GM18502 (cell line): Measurements from ENCODE around the gene MED13L.

Experiments
- ATAC-seq: cut with Tn5 transposase; IDR thresholded peaks from one replicate; pipeline ENCODE4 v1.9.1; 2021; ENCODE audit warnings: mild to moderate bottlenecking; ENCODE audit not compliant: unreplicated experiment, poor library complexity

The MED13L gene

DNA sequence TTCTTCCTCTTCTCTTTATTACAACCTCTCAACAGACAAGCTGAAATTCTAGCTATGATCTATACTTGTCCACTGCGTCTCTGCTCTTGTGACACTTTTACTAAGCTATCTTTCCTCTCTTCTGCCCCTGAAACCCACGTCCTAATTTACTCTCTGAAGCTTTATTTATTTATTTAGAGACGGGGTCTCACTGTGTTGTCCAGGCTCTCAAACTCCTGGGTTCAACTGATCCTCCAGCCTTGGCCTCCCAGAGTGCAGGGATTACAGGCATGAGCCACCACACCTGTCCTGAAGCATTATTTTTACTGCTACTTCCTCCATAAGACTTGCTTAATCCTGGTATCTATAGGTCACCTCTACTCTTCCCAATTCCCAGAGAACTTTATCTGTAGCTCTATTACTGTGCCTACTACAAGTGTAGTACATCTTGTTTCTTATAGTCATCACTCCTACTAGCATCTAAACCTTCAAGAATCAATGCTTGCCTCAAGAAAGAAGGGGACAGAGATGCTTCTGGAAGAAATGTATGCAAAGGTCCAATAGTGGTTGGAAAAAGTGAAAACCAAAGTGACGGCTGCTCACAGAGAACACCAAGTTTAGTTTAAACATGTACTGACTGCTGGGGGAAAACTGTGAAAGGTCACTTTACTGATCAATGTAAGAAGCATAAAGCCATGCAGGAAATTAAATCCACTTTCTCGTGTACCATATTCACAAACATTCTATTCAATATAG is 61.3 kb downstream of the MED13L start:
- ATAC-seq = no peak

- no peak for ATAC-seq
Observed at GRCh38 chr12:116215023-116215422, 62.5 kb downstream of the MED13L start.

DNA sequence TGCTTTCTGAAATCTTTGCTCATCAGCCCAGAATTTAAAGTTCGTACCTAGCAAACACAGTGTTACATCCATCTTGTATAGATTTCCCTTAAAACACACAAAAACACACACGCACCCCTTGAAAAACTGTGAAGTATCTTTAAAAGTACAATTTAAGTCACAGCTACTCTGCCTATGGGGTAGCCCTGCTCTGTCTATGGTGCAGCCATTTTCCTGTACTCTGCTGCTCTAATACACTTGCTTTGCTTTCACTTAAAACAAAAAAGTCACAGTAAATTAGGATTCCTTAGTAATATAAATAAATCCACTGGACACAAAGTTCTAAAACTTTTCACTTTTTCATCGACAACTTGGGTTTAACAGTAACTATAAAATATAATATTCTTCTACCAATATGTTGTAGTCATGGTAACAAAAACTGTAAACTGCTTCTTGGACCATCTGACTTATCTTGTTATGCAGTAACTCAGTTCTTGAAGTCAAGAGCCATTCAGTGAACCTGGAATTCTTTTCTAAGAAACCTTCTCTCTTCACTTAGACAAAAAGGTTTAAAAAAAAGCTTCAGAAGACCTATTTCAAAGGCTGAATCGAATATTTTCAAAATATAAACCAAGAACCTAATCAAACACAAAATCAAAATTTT is 63.5 kb downstream of the MED13L start:
- ATAC-seq = no peak

DNA sequence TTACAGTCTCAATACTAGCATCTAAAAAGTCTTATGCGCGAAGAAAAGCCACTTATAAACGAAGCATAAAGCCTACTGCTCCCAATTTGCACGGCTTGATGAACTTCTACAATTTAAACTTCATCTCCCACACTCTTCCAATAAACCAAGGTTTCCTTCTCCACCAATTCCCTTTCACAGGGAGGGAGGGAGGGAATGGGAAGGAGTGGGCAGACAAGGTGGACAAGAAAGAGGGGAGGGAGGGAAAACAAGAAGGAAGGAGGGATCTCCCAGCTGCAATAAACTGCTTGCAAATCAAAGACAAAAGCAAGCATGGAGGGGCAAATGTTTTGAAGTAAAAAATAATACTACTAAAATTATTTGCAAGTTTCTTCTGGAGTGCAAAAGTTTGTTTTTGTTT is 64.5 kb downstream of the MED13L start:
- ATAC-seq = no peak

DNA sequence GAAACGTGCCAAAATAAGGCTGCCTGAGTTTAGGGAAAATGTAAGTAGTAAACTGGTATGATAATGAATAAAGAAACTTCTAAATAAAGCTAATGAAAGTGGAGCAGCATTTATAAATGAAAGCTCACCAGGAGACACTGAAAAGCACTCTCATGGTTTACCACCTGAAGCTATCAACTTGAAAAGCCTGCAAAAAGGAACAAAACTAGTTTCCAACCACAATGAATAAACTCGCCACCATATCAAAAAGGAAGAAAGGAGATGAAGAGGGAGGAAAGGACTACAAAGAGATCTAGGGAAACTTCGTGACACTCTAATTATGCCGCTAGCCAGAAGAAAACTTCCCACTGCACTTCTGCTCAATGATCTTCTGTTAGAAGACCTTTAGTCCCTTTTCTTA is 66.7 kb downstream of the MED13L start:
- no peak for ATAC-seq

GRCh38 chr12:116210131-116210530 is 67.4 kb downstream of the MED13L start:
- ATAC-seq = no peak

- ATAC-seq = no peak
Observed at GRCh38 chr12:116209503-116209902, 68.0 kb downstream of the MED13L start.

DNA sequence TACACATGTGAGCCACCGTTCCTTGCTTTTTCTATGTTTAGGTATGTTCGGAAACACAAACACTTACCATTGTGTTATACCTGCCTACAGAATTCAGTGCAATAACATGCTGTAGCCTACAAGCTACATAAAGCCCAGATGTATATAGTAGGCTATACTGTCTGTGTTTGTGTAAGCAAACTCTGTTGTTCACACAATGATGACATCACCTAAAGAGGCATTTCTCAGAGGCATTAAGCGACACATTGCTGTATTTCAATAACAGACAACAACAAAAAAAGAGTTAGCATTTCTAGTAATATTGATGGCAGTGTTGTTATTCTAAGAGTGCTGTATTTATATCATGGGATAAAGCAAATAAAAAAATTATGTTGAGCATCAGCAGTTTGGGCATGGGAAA is 70.2 kb downstream of the MED13L start:
- ATAC-seq = no peak

DNA sequence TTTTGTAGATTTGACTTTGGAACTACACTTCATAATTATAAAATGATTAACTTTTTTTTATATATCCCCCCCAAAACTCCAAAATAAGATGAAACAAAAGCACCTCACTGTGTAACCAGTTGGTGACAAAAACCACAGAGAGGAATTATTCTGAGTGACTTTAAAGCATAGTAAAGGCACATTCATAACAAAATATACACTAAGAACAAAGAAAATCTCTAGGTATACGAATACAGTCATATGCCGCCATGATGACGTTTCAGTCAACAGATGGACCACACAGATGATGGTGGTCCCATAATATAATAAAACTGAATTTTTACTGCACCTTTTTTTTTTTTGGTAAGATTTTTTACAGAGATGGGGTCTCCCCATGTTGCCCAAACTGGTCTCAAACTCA is 70.7 kb downstream of the MED13L start:
- no peak for ATAC-seq

DNA sequence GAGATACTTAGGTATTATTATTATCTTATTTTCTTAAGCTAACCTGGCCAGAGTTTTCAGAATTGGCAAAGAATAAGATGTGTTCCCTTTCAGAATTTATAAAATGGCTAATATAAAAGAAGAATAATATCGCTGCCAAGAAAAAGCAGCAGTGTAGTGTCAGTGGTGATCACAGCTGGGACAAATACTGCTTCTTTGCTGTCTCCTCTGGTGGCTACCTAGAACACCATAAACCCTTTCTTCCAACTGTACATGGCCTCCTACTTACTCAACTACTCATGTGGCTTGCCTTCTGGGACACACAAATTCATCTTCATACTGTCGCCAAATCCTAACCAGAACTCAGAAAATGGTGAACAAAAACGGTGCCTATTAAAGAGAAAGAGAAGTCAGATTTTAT is 72.7 kb downstream of the MED13L start:
- no peak for ATAC-seq

DNA sequence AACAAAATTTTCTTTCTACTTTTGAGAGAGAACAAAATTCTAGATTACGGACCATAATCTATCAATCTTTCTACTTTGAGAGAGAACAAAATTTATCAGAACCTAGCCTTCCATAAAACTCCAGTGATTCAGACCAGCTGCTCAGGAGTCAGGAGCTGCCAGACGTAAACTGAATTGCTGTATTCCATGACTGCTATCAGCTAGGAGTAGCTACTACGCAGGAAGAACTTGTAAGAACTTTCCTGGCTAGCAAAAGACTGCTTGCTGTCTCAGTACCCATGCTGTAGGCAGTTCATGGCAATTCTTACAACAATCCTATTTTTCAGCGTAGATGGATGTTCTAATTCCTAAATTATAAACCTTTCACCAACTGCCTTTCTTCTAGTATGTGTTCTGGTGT is 73.3 kb downstream of the MED13L start:
- ATAC-seq = no peak

DNA sequence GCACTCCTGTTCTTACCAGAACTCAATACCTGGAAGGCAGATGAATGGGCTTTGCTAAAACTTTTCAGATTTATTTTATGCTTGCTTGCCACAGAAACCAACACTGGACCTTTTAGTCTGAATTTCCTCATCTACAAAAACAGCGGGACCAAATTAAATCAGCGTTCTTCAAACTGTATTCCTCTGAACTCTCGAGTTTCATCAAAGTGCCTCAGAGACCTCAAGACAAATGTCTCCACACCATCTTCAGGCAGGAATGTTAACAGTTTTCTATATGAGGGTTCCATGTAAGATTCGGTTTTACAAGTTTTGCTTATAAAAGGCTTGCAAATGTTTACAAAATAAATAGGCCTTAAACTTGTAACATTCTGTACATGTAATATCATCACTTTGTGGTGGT is 74.6 kb downstream of the MED13L start:
- no peak for ATAC-seq

- no peak for ATAC-seq
Observed at GRCh38 chr12:116202433-116202832, 75.1 kb downstream of the MED13L start.

DNA sequence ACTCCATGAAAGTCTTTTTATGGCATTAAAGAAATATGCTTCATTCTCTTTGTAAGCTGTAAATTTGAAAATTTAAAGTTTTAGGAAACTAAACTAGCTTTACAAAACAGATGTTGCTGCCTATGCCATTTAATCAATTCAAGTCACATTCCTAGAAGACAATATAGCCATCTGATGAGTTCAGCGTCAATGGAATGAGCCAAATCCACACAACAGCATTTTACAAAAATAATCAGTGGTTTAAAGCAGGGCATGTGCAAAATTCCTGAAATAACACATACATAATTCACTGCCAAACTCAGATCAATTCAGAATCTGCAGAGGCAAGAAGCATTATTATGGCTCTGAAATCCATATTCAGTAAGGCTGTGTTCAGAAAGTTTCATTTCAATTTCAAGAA is 75.6 kb downstream of the MED13L start:
- ATAC-seq = no peak

GRCh38 chr12:116201359-116201758 is 76.1 kb downstream of the MED13L start:
- ATAC-seq = no peak

GRCh38 chr12:116200812-116201211 is 76.7 kb downstream of the MED13L start:
- no peak for ATAC-seq

GRCh38 chr12:116199160-116199706 is 78.3 kb downstream of the MED13L start:
- no peak for ATAC-seq

GRCh38 chr12:116196752-116197718 is 80.5 kb downstream of the MED13L start:
- ATAC-seq = no peak

GRCh38 chr12:116196226-116196625 is 81.3 kb downstream of the MED13L start:
- no peak for ATAC-seq

DNA sequence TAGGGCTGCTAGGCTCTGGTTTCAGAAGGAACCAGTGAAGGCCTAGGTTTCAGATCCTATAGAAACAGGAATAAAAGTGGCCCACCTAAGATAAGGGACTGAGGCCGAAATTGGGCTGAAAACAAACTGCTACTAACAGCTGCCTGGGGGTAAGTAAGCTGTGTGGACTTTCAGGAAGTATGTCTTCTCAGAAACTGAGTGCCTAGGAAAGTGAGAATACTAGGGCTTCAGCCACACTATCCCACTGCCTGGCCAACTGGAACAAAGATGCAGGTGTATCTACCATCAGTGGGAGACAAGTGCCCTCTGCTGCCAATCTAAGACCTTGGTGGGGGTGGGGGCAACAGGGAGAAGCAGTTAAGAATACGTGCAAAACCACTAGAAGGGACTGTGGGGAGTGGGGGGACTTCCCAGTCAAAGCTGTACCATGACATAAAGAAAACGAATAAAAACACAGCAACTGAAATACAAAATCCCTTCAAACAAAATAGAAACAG is 82.5 kb downstream of the MED13L start:
- ATAC-seq = peak; percentile 90

GRCh38 chr12:116189692-116190091 is 87.8 kb downstream of the MED13L start:
- ATAC-seq = no peak
